Kidney (tissue), 14 donors: Measurements from ENCODE around the gene PLPPR2. TPM values are rescaled to one million over a fixed set of nuclear protein-coding genes. Genes with fewer than 3 reads are reported as not detected.

Source experiments
- DNase-seq, 5 donors: peaks; one replicate each; pipeline ENCODE4 v3.0.0-alpha.2; 2013 to 2020
- FAIRE-seq: peaks from 2 replicates; lab custom pipeline; 2012; peaks lifted over from hg19 to GRCh38; lab: Jason Lieb, UNC
- H3K27ac ChIP-seq, 2 donors: one replicate each; pipeline ENCODE4 v1.7.0; 2013; ENCODE audit warnings: low read depth in 2 of 2, low read length in 2 of 2, inconsistent platforms in 1 of 2
- H3K27me3 ChIP-seq: one replicate; pipeline ENCODE4 v1.7.1; 2013; ENCODE audit warnings: low read length, inconsistent platforms; ENCODE audit not compliant: control insufficient read depth, insufficient read depth
- H3K36me3 ChIP-seq, 3 donors: one replicate each; pipeline versions ENCODE4 v1.7.0 to v1.7.1; 2013; ENCODE audit warnings: low read length in 3 of 3, control low read depth in 1 of 3, inconsistent platforms in 1 of 3; ENCODE audit not compliant: insufficient read depth in 3 of 3, control insufficient read depth in 2 of 3
- H3K4me1 ChIP-seq, 3 donors: one replicate each; pipeline versions ENCODE4 v1.7.0 to v1.7.1; 2013; ENCODE audit warnings: low read length in 3 of 3, inconsistent platforms in 1 of 3, low read depth in 1 of 3; ENCODE audit not compliant: control insufficient read depth in 2 of 3, insufficient read depth in 2 of 3
- H3K4me3 ChIP-seq, 3 donors: one replicate each; pipeline versions ENCODE4 v1.7.0 to v1.8.1; 2013; ENCODE audit warnings: low read length in 3 of 3, control low read depth in 1 of 3, inconsistent platforms in 1 of 3
- H3K9ac ChIP-seq, 3 donors: one replicate each; pipeline versions ENCODE4 v1.7.0 to v1.7.1; 2013; ENCODE audit warnings: low read length in 3 of 3, control low read depth in 1 of 3, inconsistent platforms in 1 of 3
- H3K9me3 ChIP-seq, 3 donors: one replicate each; pipeline versions ENCODE4 v1.7.0 to v1.7.1; 2013; ENCODE audit warnings: low read length in 3 of 3, control low read depth in 1 of 3, inconsistent platforms in 1 of 3; ENCODE audit not compliant: control insufficient read depth in 2 of 3, insufficient read depth in 1 of 3
- intact Hi-C: fragments of 100-400 bp; cut with DNase I; formaldehyde crosslinking; loops from one replicate; pipeline ENCODE4 v1.11.1; 2022
- polyA plus RNA-seq: library from polyadenylated mRNA; stranded (reverse); fragments of 350-450 nt; fragmentation: Illumina TruSeq; extraction: RNeasy Lipid Tissue Mini Kit (QIAGEN cat#74804); gene quantifications from one replicate; pipeline ENCODE4 v1.2.3, GENCODE V29; 2014; ENCODE audit warnings: low read depth, low replicate concordance; ENCODE audit not compliant: insufficient read depth
- total RNA-seq: library from RNA; stranded (reverse); fragmentation: NEBNext Ultra II Directional; extraction: Animal tissue kit (Norgen Biotek cat#: 25700); gene quantifications from one replicate; pipeline ENCODE4 v1.2.1, GENCODE V29; 2021
- TF ChIP-seq, protein P1 (sequence below): IDR thresholded peaks from 3 replicates; pipeline ENCODE4 v1.5.1; 2012; ENCODE audit warnings: mild to moderate bottlenecking, moderate library complexity, borderline replicate concordance; ENCODE audit not compliant: insufficient read depth; ENCODE audit errors: extremely low read depth
- donor health status: control.
- donor health status: control.
- donor health status: control.
- donor health status: control.
- donor health status: control.
- donor health status: DM: yes; HTN: yes; CAD: no.
- donor health status: Normal renal cell carcinoma (clear cell type).

Gene PLPPR2
- total and polyA plus RNA-seq, 2 donors from 2014 or later = 11.7 to 22.5 TPM

DNA sequence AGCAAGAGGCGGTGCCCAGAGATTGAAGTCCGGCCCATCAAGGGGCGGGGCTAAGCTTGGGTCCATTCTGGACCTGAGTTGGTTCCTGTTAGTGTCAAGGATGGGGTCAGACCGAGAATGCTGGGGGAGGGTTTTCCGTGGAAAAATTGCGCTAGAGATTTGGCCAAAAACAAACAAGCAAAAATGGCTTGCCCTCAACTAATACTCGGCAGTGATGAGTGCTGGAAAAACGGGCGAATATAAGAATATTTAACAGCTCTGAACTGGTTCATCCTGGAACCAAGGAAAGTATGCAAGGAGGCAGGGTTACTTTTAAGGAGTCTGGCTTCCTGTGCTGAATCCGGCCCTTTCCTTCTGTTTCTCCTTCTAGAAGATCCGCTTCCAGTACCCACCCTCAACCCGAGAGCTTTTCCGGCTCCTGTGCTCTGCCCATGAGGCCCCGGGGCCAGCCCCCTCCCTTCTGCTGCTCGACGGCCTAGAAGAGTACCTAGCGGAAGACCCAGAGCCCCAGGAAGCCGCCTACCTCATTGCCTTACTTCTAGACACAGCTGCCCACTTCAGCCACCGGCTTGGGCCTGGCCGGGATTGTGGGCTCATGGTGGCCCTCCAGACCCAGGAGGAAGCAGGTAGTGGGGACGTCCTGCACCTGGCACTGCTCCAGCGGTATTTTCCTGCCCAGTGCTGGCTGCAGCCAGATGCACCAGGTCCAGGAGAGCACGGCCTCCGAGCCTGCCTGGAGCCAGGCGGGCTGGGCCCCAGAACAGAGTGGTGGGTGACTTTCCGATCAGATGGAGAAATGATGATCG lies 20.1 kb downstream of the PLPPR2 start:
- FAIRE-seq = no peak
- no peaks in the 10 kb centered on the region for H3K9me3 ChIP-seq
- intact Hi-C loops = no loop called here

DNA sequence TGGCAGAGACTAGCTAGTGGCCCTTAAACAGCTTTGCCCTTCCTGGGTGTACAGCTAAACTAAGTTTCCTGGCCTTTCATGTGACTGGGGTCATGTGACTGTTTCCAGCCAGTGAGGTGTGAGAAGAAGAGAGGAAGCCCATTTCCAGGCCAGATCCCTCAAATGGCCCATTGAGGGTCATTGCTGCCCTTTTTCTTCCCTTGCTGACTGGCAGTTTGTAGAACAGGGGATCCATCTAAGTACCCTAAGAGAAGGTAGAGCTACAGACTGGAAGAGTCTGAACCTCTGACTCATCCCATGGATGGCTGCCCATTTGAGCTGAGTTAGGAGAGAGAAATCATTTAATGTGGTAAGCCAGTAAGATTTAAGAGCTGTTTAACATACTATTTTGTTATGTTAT lies 22.0 kb downstream of the PLPPR2 start:
- DNase-seq = no peak
- H3K9ac ChIP-seq = no peak overlapping the region
- TF ChIP-seq, protein P1, sequence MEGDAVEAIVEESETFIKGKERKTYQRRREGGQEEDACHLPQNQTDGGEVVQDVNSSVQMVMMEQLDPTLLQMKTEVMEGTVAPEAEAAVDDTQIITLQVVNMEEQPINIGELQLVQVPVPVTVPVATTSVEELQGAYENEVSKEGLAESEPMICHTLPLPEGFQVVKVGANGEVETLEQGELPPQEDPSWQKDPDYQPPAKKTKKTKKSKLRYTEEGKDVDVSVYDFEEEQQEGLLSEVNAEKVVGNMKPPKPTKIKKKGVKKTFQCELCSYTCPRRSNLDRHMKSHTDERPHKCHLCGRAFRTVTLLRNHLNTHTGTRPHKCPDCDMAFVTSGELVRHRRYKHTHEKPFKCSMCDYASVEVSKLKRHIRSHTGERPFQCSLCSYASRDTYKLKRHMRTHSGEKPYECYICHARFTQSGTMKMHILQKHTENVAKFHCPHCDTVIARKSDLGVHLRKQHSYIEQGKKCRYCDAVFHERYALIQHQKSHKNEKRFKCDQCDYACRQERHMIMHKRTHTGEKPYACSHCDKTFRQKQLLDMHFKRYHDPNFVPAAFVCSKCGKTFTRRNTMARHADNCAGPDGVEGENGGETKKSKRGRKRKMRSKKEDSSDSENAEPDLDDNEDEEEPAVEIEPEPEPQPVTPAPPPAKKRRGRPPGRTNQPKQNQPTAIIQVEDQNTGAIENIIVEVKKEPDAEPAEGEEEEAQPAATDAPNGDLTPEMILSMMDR = no peak
- H3K4me1 ChIP-seq = peaks cover 0 to 40% (median 0%) of the 10 kb centered on the region in 3 donors
- no peaks in the 10 kb centered on the region for H3K9me3 ChIP-seq
- H3K4me3 ChIP-seq = peak overlapping the region in 2 of 3 donors; percentile 32 to 33
- H3K27me3 ChIP-seq = peaks cover 4% of the 10 kb centered on the region
- H3K27ac ChIP-seq = peak overlapping the region in 1 of 2 donors; percentile 71
- no peak for FAIRE-seq
- no peaks in the 10 kb centered on the region for H3K36me3 ChIP-seq
- intact Hi-C loops = no loop called here

More for the DNA sequence above, 20.1 kb downstream of the PLPPR2 start:
- Histone ChIP-seq H3K36me3 (no peaks in the 10 kb centered on the region), H3K27me3 (no peaks in the 10 kb centered on the region), H3K4me1 (peaks cover 0 to 25% (median 0%) of the 10 kb centered on the region in 3 donors), H3K27ac (peak overlapping the region; percentile 87 to 93), H3K4me3 (peak overlapping the region; percentile 69 to 87 (median 84)), H3K9ac (peak overlapping the region; percentile 62 to 92 (median 85))
- peak in 4 of 5 donors; percentile 69 to 91 (median 82) for DNase-seq
- TF ChIP-seq, protein P1 = no peak

DNA sequence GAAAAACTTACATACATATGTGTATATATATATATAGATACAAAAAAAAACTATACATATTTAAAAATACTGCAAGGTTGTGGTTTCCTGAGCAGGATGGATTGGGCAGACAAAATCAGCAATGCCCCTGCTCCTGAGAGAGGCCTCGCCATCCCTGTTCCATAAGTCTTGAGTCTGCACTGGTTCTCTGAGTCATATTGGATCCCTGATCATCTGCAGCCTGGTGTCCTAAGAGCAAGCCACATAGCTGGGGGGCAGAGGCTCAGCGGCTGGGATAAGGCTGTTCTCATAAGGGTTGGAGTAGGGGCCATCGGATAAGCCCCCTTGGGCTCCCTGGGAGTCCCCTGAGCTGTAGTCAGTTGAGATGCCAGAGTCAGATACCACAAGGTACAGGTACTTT lies 22.5 kb downstream of the PLPPR2 start:
- Histone ChIP-seq H3K36me3 (no peaks in the 10 kb centered on the region), H3K27me3 (peaks cover 7% of the 10 kb centered on the region), H3K9ac (no peak overlapping the region), H3K27ac (no peak overlapping the region), H3K9me3 (no peaks in the 10 kb centered on the region), H3K4me1 (peaks cover 0 to 40% (median 0%) of the 10 kb centered on the region in 3 donors), H3K4me3 (no peak overlapping the region)
- intact Hi-C loops = no loop called here
- TF ChIP-seq, protein P1 = no peak
- FAIRE-seq (no peak), DNase-seq (no peak)
